ENCODE data around the gene TMEM170A.

The TMEM170A gene

DNA sequence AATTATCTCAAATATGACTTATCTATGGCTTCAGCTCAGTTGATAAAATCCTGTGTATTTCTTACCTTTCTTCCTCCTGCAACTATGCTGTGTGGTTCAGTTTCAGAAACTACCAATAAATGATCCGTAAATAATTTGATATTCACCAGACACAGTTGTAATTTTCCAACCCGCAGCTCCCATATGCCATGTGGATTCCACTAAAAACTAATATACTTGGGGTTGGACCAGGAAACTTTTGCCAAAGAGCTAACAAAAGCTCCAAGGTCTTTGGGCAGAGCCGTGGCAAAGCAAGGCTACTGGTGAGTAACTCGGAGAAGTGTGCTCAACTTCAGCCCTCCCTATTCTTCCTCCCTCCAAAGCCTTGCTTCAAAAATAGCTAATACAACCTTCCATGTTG, 33.1 kb upstream of the TMEM170A start:
- Histone ChIP-seq H3K4me3 (no peak overlapping the region), H3K27ac (no peak overlapping the region)
- TF ChIP-seq, protein P1, sequence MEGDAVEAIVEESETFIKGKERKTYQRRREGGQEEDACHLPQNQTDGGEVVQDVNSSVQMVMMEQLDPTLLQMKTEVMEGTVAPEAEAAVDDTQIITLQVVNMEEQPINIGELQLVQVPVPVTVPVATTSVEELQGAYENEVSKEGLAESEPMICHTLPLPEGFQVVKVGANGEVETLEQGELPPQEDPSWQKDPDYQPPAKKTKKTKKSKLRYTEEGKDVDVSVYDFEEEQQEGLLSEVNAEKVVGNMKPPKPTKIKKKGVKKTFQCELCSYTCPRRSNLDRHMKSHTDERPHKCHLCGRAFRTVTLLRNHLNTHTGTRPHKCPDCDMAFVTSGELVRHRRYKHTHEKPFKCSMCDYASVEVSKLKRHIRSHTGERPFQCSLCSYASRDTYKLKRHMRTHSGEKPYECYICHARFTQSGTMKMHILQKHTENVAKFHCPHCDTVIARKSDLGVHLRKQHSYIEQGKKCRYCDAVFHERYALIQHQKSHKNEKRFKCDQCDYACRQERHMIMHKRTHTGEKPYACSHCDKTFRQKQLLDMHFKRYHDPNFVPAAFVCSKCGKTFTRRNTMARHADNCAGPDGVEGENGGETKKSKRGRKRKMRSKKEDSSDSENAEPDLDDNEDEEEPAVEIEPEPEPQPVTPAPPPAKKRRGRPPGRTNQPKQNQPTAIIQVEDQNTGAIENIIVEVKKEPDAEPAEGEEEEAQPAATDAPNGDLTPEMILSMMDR (IDR thresholded peaks at IDR 0.05) = no peak
- no peak for DNase-seq (ENCODE audit: low spot score)

DNA sequence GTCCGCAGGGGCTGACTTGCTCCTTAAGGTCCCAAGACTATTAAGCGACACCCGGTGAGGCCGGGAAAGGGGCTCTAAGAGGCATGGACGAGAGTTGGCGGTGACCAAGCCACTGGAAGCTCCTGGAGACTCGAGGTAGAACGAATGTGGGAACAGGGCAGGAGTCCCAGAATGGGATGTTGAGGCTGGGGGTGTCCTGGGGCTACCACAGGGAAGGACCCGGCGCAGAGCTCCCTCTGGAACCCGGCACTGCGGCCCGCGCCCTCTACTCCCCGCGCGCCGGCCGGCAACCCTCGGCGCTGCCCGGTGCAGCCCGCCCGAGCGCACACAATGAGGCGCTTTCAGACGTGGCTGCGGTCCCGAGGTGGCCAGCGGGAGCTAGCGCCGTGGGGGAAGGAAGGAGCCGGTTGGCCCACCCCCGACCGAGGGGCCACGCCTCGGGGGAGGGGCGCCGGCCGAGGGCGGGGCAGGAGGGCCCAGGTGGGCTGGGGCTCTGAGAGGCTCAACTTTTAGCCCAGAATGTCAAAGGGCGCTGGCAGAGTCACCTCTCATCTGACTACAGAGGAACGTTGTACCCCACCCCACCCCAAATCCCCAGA, 30.7 kb upstream of the TMEM170A start, which contains the start of gene CHST6:
CHST6 (minus strand) TSS at position 366 of the 599 bp plus-strand sequence. CDS start 15,613 bp downstream, outside the sequence.
- Histone ChIP-seq H3K4me3 (peak within 1 kb of the TSS; percentile 77), H3K27ac (peak within 1 kb of the TSS in 1 of 2 donors; percentile 42)
- no peak for DNase-seq (ENCODE audit: low spot score)
- TF ChIP-seq, protein P1 (IDR thresholded peaks at IDR 0.05) = no peak

GRCh38 chr16:75494661-75495075, 30.2 kb upstream of the TMEM170A start:
- TF ChIP-seq, protein P1 (IDR thresholded peaks at IDR 0.05) = no peak
- H3K27ac ChIP-seq = peak overlapping the region in 1 of 2 donors; percentile 42
- H3K4me3 ChIP-seq = peak overlapping the region; percentile 77
- DNase-seq (ENCODE audit: low spot score) = no peak

GRCh38 chr16:75494184-75494583, 29.7 kb upstream of the TMEM170A start:
- no peak for DNase-seq (ENCODE audit: low spot score)
- H3K4me3 ChIP-seq = peak overlapping the region; percentile 77
- TF ChIP-seq, protein P1 (IDR thresholded peaks at IDR 0.05) = no peak
- H3K27ac ChIP-seq = peak overlapping the region in 1 of 2 donors; percentile 42

- Histone ChIP-seq H3K4me3 (no peak overlapping the region), H3K27ac (no peak overlapping the region)
- TF ChIP-seq, protein P1 (IDR thresholded peaks at IDR 0.05) = no peak
- DNase-seq (ENCODE audit: low spot score) = no peak
Observed at GRCh38 chr16:75491876-75492275, 27.4 kb upstream of the TMEM170A start.

DNA sequence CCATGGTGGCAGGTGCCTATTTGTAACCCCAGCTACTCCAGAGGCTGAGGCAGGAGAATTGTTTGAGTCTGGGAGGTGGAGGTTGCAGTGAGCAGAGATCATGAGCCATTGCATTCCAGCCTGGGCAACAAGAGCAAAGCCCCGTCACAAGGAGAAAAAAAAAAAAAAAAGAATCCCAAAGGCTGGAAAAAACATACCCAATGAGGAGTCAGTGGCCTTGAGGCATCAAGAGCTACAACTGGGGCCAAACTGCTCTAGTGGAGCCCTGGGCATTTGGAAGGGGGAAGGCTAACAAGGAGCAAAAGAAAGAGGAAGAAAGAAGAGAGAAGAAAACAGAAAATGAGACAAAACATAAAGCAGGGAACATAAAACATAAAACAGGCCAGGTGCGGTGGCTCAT, 23.8 kb upstream of the TMEM170A start:
- Histone ChIP-seq H3K4me3 (no peak overlapping the region), H3K27ac (no peak overlapping the region)
- no peak for DNase-seq (ENCODE audit: low spot score)
- TF ChIP-seq, protein P1 (IDR thresholded peaks at IDR 0.05) = no peak

- Histone ChIP-seq H3K4me3 (no peak overlapping the region), H3K27ac (no peak overlapping the region)
- TF ChIP-seq, protein P1 (IDR thresholded peaks at IDR 0.05) = no peak
- no peak for DNase-seq (ENCODE audit: low spot score)
Observed at GRCh38 chr16:75486676-75487313, 22.3 kb upstream of the TMEM170A start.

All from coronary artery (tissue), 2 donors.